Central memory CD8-positive, alpha-beta T cell (primary cell): Measurements from ENCODE around the gene CSNK2A1.

ENCODE experiments used
- ATAC-seq: fragments of 150-1000 bp; cut with Tn5 transposase; replicated peaks from 2 replicates; pipeline ENCODE4 v1.10.0; 2022; ENCODE audit warnings: mild to moderate bottlenecking, moderate FRiP score, moderate number of reproducible peaks; ENCODE audit not compliant: poor library complexity, severe bottlenecking; ENCODE audit errors: extremely low read depth
- DNase-seq, 2 donors: peaks; one replicate each; pipeline ENCODE4 v3.0.0; 2021; ENCODE audit warnings: low spot score in 2 of 2
- H3K27ac Mint-ChIP-seq: one replicate; pipeline ENCODE4 v1.8.0; 2022; ENCODE audit warnings: low read depth, mild to moderate bottlenecking, moderate library complexity, mixed read lengths
- H3K27me3 Mint-ChIP-seq: one replicate; pipeline ENCODE4 v1.8.0; 2022; ENCODE audit warnings: mixed read lengths
- H3K36me3 Mint-ChIP-seq: one replicate; pipeline ENCODE4 v1.8.0; 2022; ENCODE audit warnings: mild to moderate bottlenecking, moderate library complexity, mixed read lengths; ENCODE audit not compliant: insufficient read depth
- H3K4me1 Mint-ChIP-seq: one replicate; pipeline ENCODE4 v1.8.0; 2022; ENCODE audit warnings: mixed read lengths
- H3K4me3 Mint-ChIP-seq: one replicate; pipeline ENCODE4 v1.8.0; 2022; ENCODE audit warnings: mild to moderate bottlenecking, moderate library complexity, mixed read lengths
- H3K9me3 Mint-ChIP-seq: one replicate; pipeline ENCODE4 v1.8.0; 2022; ENCODE audit warnings: mixed read lengths

Gene CSNK2A1

GRCh38 chr20:539191-539590 is 4.4 kb downstream of the CSNK2A1 start:
- Mint-ChIP-seq H3K9me3 (no peaks in the 10 kb centered on the region), H3K4me3 (no peak overlapping the region), H3K36me3 (peaks cover 4% of the 10 kb centered on the region), H3K27ac (no peak overlapping the region), H3K4me1 (peaks cover 80% of the 10 kb centered on the region), H3K27me3 (no peaks in the 10 kb centered on the region)
- no peak for ATAC-seq
- no peak for DNase-seq

- peaks cover 2% of the 10 kb centered on the region for H3K36me3 Mint-ChIP-seq
- H3K27me3 Mint-ChIP-seq, result no peaks in the 10 kb centered on the region
- no peak overlapping the region for H3K4me3 Mint-ChIP-seq
- no peak overlapping the region for H3K27ac Mint-ChIP-seq
- DNase-seq (no peak), ATAC-seq (no peak)
- no peaks in the 10 kb centered on the region for H3K9me3 Mint-ChIP-seq
- H3K4me1 Mint-ChIP-seq, result peaks cover 82% of the 10 kb centered on the region
These were observed 5.6 kb downstream of the CSNK2A1 start for GRCh38 chr20:537983-538382.

- no peaks in the 10 kb centered on the region for H3K27me3 Mint-ChIP-seq
- H3K36me3 Mint-ChIP-seq, result peaks cover 11% of the 10 kb centered on the region
- no peak overlapping the region for H3K4me3 Mint-ChIP-seq
- no peak for DNase-seq
- H3K27ac Mint-ChIP-seq, result no peak overlapping the region
- no peak for ATAC-seq
- no peaks in the 10 kb centered on the region for H3K9me3 Mint-ChIP-seq
- H3K4me1 Mint-ChIP-seq, result peaks cover 74% of the 10 kb centered on the region
These were observed 7.1 kb downstream of the CSNK2A1 start for GRCh38 chr20:536426-537010.

- Mint-ChIP-seq H3K36me3 (peaks cover 11% of the 10 kb centered on the region), H3K4me3 (no peak overlapping the region), H3K4me1 (peaks cover 73% of the 10 kb centered on the region), H3K27ac (no peak overlapping the region), H3K9me3 (no peaks in the 10 kb centered on the region), H3K27me3 (no peaks in the 10 kb centered on the region)
- no peak for ATAC-seq
- no peak for DNase-seq
These were observed 7.6 kb downstream of the CSNK2A1 start for GRCh38 chr20:535958-536357.

- Mint-ChIP-seq H3K36me3 (peaks cover 14% of the 10 kb centered on the region), H3K4me3 (no peak overlapping the region)
These were observed 10.1 kb downstream of the CSNK2A1 start for GRCh38 chr20:533526-533925.

GRCh38 chr20:532530-532929 is 11.1 kb downstream of the CSNK2A1 start:
- Mint-ChIP-seq H3K4me1 (peaks cover 62% of the 10 kb centered on the region), H3K36me3 (peaks cover 16% of the 10 kb centered on the region), H3K9me3 (peaks cover 5% of the 10 kb centered on the region), H3K27ac (no peak overlapping the region), H3K4me3 (no peak overlapping the region), H3K27me3 (no peaks in the 10 kb centered on the region)
- ATAC-seq (no peak), DNase-seq (no peak)

More at GRCh38 chr20:533526-533925, 10.1 kb downstream of the CSNK2A1 start:
- ATAC-seq, result no peak
- Mint-ChIP-seq H3K4me1 (peaks cover 63% of the 10 kb centered on the region), H3K27ac (no peak overlapping the region), H3K9me3 (no peaks in the 10 kb centered on the region), H3K27me3 (no peaks in the 10 kb centered on the region)
- no peak for DNase-seq

- H3K9me3 Mint-ChIP-seq, result peaks cover 14% of the 10 kb centered on the region
- peaks cover 22% of the 10 kb centered on the region for H3K36me3 Mint-ChIP-seq
- no peak overlapping the region for H3K4me3 Mint-ChIP-seq
- peaks cover 60% of the 10 kb centered on the region for H3K4me1 Mint-ChIP-seq
- ATAC-seq (no peak), DNase-seq (no peak)
- no peaks in the 10 kb centered on the region for H3K27me3 Mint-ChIP-seq
- no peak overlapping the region for H3K27ac Mint-ChIP-seq
These were observed 12.0 kb downstream of the CSNK2A1 start for GRCh38 chr20:531608-532007.

GRCh38 chr20:530321-530720 is 13.3 kb downstream of the CSNK2A1 start:
- Mint-ChIP-seq H3K9me3 (peaks cover 15% of the 10 kb centered on the region), H3K4me3 (no peak overlapping the region), H3K36me3 (peaks cover 21% of the 10 kb centered on the region), H3K27ac (no peak overlapping the region), H3K27me3 (no peaks in the 10 kb centered on the region), H3K4me1 (peaks cover 47% of the 10 kb centered on the region)
- ATAC-seq (no peak), DNase-seq (no peak)

- Mint-ChIP-seq H3K9me3 (peaks cover 15% of the 10 kb centered on the region), H3K4me1 (peaks cover 37% of the 10 kb centered on the region), H3K36me3 (peaks cover 27% of the 10 kb centered on the region), H3K4me3 (no peak overlapping the region), H3K27ac (no peak overlapping the region), H3K27me3 (no peaks in the 10 kb centered on the region)
- ATAC-seq (no peak), DNase-seq (no peak)
These were observed 14.5 kb downstream of the CSNK2A1 start for GRCh38 chr20:528923-529604.

- no peak overlapping the region for H3K27ac Mint-ChIP-seq
- peaks cover 23% of the 10 kb centered on the region for H3K4me1 Mint-ChIP-seq
- ATAC-seq, result no peak
- DNase-seq, result no peak
- H3K27me3 Mint-ChIP-seq, result no peaks in the 10 kb centered on the region
- H3K36me3 Mint-ChIP-seq, result peaks cover 32% of the 10 kb centered on the region
- peaks cover 15% of the 10 kb centered on the region for H3K9me3 Mint-ChIP-seq
- no peak overlapping the region for H3K4me3 Mint-ChIP-seq
These were observed 16.1 kb downstream of the CSNK2A1 start for GRCh38 chr20:527571-527886.

- Mint-ChIP-seq H3K27me3 (no peaks in the 10 kb centered on the region), H3K36me3 (peaks cover 19% of the 10 kb centered on the region)
- no peak for ATAC-seq
These were observed 21.7 kb downstream of the CSNK2A1 start for GRCh38 chr20:521860-522259.

GRCh38 chr20:519999-520398 is 23.6 kb downstream of the CSNK2A1 start:
- H3K4me1 Mint-ChIP-seq, result peaks cover 44% of the 10 kb centered on the region
- H3K27me3 Mint-ChIP-seq, result no peaks in the 10 kb centered on the region
- H3K36me3 Mint-ChIP-seq, result peaks cover 17% of the 10 kb centered on the region
- no peak overlapping the region for H3K27ac Mint-ChIP-seq
- peaks cover 9% of the 10 kb centered on the region for H3K9me3 Mint-ChIP-seq
- ATAC-seq (no peak), DNase-seq (no peak)
- H3K4me3 Mint-ChIP-seq, result no peak overlapping the region

More at GRCh38 chr20:521860-522259, 21.7 kb downstream of the CSNK2A1 start:
- H3K27ac Mint-ChIP-seq, result no peak overlapping the region
- H3K9me3 Mint-ChIP-seq, result peaks cover 13% of the 10 kb centered on the region
- H3K4me3 Mint-ChIP-seq, result no peak overlapping the region
- no peak for DNase-seq
- peaks cover 26% of the 10 kb centered on the region for H3K4me1 Mint-ChIP-seq

- H3K4me1 Mint-ChIP-seq, result peaks cover 71% of the 10 kb centered on the region
- DNase-seq (no peak), ATAC-seq (no peak)
- H3K27ac Mint-ChIP-seq, result no peak overlapping the region
- no peak overlapping the region for H3K4me3 Mint-ChIP-seq
- H3K9me3 Mint-ChIP-seq, result peaks cover 9% of the 10 kb centered on the region
- peaks cover 4% of the 10 kb centered on the region for H3K36me3 Mint-ChIP-seq
- H3K27me3 Mint-ChIP-seq, result no peaks in the 10 kb centered on the region
These were observed 26.4 kb downstream of the CSNK2A1 start for GRCh38 chr20:517221-517620.
